IMR-90 (cell line): ENCODE measurements around the gene LCE2A.

ENCODE experiments used
- CTCF ChIP-seq: conservative IDR thresholded peaks from 2 replicates; pipeline ENCODE4 v1.5.1; 2012; ENCODE audit warnings: mild to moderate bottlenecking, low read depth, low read length, improper control_type of control experiment
- MXI1 ChIP-seq: IDR thresholded peaks from 2 replicates; pipeline ENCODE4 v1.6.1; 2012; ENCODE audit warnings: low read depth, mild to moderate bottlenecking, low read length, moderate library complexity, borderline replicate concordance
- POLR2A ChIP-seq: IDR thresholded peaks from 2 replicates; pipeline ENCODE4 v1.6.1; 2012; ENCODE audit warnings: mild to moderate bottlenecking, low read depth, low read length

- TF ChIP-seq CTCF (no peak), MXI1 (no peak), POLR2A (no peak)
These were observed 35.0 kb upstream of the LCE2A start, which contains the start of gene LCE2D for GRCh38 chr1:152663098-152663497.
